NOMO-1 (cell line): ENCODE measurements around the gene RHBDD2.
A peak's percentile ranks its signal among the peaks of the same experiment; 100 is the strongest.

Source experiments
- DNase-seq, 2 experiments: peaks; one replicate each; lab custom pipeline; 2025; ENCODE audit not compliant: unreplicated experiment in 2 of 2; lab: John Stamatoyannopoulos, UW

RHBDD2 gene

DNA sequence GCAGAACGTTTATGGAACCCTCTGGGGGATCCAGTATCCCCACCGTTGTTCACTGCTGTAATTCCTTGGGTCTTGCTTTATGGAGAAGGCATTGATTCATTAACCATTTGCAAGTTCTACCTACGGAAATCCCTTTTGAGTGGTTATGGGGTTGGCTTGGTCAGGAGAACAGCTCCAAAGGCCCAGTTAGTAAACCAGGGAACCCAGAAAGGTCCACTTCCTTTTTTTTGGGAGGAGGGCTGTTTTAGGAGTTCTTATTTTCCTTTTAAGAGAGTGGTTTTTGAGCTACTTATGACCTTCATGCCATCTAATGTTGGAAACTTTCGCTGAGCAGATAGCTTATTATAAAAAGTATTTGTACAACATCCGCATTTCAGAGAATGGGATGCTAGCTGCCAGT lies 37.4 kb downstream of the RHBDD2 start:
- DNase-seq, result peak; percentile 44 to 75

DNA sequence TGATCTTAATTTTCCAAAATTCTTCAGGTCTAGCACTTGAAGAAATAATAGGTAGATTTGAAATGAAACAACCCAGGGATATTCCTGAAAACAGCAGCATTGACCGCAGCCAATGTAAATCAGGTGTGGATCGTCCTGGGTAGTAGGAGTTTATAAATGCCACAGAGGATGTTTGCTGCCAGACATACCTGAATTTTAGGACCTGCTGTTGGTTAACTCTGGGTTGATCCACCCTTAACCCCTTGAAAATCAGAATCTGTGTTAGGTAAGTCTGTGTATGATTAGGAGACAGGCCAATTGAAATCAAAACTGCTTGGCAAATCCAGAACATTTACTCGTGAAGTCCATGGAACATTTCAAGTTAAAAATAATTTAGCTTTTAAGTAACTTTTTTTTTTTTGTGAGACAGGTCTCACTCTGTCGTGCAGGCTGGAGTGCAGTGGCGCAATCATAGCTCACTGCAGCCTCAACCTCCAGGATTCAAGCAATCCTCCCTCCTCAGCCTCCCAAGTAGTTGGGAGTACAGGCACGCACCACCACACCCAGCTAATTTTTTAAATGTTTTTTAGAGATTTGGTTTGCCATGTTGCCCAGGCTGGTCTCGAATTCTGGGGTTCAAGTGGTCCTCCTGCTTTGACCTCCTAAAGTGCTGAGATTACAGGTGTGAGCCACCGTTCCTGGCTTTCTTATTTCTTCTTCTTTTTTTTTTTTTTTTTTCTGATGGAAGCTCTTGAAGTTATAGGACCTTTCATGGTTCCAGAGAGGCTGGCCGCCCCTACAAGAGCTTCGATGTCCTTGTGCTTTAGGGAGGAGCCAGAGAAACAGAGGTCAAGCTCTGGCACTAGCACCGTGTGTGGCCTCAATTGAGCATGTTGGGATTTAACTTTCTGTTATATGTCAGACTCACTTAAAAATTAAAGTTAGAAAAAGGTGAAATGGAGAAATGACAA lies 38.1 kb downstream of the RHBDD2 start:
- no peak for DNase-seq

DNA sequence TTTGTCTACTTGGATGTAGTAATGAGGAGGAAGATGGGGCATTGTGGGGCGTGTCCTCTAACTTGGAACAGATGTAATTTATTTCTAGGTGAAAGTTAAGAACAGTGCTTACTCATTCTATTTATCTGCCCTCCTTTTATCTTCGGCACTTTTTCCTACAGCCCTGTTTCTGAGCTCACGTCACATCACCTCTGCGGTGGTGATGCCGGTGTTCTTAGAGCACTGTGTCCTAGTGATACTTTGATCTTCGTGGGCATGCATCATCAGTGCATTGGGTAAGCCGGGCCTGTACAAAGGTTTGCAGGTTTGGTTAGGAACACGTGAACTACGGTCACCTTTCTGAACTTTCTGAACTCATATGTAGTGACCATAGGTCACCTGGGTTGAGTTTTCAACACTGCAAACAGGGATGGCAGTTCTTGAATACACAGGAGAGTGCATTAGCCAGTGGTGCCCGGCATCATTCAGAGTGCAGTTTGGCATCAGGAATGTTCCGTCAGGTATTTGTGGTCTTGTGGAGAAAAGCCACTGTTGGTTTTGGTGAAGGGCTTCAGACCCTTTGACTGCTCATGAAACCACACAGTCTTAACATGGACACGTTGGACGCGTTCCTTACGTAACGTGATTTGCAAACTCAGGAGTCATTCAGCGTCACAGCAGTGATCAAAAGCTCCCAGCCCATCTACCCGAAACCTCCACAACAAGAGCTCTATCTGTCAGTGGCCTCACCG lies 41.8 kb downstream of the RHBDD2 start:
- DNase-seq, result no peak

DNA sequence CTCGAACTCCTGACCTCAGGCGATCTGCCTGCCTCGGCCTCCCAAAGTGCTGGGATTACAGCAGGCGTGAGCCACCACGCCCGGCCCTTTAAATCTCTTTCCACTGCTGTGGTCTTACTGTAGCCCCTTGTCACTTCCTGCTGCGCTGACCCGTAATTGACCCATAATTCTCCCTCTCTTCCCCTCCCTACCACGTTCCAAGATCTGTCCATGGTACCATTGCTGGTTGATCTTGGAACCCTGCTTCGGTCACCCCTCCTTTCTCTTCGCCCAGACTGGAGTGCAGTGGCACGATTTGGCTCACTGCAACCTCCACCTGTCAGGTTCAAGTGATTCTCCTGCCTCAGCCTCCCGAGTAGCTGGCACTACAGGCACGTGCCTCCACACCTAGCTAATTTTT lies 42.6 kb downstream of the RHBDD2 start:
- peak in 1 of 2 experiments; percentile 23 for DNase-seq

DNA sequence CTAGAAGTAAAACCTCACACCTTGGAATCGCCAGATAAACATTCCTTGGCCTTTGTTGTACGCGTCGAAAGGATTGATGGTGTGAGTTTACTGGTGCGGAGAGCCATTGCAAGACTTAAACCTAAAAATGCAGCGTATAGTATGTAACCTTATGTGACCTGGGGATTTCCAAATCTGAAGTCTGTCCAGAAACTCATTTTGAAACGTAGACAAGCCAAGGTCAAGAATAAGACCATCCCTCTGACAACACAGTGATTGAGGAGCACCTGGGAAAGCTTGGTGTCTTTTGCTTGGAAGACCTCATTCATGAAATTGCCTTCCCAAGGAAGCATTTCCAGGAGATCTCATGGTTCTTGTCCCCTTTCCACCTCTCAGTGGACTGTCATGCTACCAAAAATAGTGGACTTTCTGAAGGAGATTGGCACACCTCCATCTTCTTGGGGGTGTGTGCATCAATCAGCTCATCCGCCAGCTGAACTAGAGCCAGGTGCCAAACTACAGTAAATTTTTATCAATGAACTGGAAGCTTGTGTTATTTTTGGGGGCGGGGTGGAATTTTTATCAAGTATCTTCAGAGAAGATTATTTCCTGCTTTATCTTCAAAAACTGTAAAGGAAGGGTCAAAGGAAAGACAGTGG lies 44.3 kb downstream of the RHBDD2 start:
- no peak for DNase-seq

DNA sequence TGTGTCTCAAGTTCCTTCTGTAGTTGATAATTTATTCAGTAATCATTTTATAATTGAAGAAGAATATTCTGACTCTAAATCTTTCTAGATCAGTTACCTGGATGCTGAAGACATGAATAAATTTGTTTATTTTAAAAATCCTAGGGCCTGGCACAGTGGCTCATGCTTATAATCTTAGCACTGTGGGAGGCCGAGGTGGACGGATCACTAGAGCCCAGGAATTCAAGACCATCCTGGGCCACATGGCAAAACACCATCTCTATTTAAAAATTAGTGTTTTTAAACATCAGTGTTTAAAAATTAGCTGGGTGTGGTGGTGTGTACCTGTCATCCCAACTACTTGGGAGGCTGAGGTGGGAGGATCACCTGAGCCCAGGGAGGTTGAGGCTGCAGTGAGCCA lies 45.4 kb downstream of the RHBDD2 start:
- DNase-seq, result no peak

DNA sequence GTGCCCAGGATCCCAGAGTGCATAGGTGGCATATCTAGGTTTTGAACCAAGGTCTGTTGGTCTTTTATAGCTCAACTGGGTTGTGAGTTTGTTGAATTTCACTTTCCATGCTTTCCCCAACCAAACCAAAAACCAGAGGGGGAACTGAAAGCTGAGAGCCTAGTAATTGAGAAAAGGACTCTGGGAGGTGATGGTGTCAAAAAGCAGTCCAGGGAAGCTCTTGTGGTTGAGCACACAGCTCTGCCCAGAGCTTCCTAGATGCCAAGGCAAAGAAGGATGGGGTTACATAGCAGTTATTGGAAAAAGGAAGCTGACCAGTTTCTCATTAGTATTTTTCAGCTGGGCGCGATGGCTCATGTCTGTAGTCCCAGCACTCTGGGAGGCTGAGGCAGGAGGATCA lies 46.1 kb downstream of the RHBDD2 start:
- peak; percentile 90 to 96 for DNase-seq

DNA sequence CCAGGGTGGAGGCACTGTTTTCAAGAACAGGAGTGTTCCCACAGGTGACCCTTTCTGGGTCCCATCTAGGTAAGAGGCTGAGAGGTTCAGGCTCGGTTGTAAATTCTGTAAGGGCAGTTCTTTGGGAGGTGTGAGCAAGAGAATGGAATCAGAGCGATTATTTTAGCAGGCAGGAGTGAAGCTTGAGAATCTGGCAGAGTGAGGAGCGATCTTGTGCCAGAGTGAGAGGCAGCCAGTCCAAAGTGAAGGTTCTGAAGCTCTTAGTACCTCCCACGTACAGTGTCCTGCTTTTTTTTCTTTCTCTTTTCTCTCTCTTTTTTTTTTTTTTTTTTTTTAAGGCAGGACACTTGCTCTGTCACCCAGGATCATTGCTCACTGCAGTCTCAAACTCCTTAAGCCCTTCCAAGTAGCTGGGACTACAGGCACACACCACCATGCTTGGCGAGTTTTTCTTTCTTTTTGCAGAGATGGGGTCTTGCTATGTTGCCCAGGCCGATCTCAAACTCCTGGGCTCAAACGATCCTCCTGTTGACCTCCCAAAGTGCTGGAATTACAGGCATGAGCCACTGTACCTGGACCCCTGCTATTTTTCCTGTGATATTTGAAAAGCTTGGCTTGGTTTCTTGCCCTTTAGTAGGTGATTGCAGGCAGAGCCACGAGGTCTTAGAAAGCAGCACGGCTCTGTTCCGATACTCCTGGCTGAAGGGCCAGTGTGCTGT lies 47.0 kb downstream of the RHBDD2 start:
- DNase-seq, result no peak

DNA sequence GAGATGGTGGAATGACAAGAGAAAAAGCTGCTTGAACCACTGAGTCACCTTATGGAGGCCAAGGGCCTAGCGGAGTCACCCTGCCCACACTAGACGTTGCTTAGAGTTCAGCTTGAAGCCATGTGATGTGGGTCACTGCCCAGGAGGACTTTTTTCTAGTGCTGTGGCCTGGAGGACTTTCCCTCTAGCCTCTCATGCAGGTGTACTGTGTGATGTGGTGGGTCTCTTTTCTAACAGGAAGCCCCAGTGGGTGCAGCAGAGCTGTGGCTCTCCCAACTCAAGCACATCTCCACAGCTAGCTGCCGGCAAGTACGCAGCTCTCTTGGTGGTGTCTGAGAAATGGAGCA lies 49.7 kb downstream of the RHBDD2 start:
- no peak for DNase-seq

DNA sequence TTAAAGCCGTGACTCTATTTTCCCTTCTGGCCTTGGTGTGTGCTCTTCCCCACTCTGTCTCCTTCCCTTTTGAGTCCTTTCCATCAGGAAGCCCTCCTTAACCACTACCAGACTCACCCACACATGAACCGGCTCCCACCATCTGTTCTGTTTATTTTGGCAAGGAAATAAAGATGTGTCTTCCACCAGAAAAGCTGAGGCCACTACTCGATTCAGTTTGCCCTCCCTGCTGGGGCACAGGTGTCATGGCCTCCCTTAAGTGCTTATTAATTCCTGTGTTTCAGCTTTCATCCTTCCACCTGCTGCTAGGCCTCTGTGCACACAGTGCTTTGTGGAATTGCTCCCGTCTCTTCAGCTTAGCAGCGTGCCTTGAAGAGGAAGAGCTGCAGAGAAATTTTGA lies 52.8 kb downstream of the RHBDD2 start:
- no peak for DNase-seq

DNA sequence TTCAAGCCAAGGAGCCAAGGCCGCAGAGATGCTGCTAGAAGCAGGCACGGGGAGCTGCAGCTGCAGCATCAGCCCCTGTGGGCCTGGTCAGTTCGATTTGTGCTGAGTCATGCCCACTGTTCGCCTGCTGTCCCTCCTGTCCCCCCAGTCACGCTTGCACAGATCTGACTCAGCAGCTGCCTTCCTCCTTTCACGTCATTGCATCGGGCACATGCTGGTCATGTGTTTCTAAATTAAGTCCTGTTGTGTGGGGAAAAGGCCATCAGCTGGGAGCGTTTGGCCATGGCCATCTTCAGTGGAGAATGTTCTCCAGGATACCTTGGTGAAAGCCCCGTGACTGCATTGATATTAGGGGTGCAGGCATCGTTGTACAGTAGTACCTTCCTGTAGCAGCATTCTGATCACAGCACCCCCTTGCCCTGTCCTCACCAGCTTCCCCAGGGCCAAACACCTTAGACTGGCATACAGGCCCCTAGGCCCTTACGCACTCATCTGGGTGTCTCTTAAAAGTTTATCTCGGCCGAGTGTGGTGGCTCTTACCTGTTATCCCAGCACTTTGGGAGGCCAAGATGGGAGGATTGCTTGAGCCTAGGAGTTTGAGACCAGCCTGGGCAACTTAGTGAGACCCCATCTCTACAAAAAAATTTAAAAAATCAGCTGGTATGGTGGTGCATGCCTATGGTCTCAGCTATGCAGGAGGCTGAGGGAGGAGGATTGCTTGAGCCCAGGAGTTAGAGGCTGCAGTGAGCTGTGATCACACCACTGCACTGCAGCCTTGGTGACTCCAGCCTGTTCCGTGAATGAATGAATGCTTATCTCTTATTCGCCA lies 59.3 kb downstream of the RHBDD2 start:
- DNase-seq, result no peak
